GM19238 (cell line): ENCODE measurements around the gene MOB1A.

Experiments used
- DNase-seq: peaks from one replicate; pipeline ENCODE4 v3.0.0; 2011; ENCODE audit warnings: low spot score; ENCODE audit not compliant: insufficient read length

Gene MOB1A

DNA sequence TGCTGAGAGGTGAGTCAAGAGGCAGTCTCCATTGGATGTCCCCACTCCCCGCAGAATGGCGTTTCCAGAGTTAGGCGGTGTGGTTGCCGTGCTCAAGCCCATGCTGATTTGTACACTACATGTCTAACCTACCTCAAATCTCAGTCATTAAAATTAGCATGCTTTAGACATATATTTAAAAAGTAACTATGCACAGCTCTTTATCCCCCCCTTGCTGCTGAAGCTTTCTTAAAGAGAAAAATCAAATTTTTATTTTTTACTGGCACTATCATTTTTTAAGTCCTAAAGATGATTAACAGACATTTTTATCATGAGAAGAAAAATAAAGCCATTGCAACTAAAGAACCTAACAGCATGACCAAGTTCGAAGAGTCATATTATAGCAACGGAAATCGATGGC is 73.8 kb downstream of the MOB1A start:
- no peak for DNase-seq

DNA sequence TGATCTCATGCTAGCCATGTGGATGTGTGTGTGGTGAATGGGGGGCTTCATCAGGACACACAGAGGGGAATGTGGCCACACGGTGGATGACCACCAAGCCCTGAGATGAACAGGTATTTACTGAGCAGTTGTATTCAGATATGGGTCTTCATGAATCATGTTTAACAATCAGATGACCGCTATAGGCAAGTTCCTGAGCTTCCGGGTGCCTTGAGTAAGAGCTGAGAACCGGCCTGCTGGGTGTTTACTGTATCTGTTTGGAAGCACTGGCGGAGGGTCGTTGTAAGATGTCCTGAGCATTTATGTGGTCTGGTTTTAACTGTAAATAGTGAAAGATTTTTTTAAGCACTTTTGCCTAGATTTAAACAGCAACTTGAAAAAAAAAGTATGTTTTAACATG is 74.9 kb downstream of the MOB1A start:
- no peak for DNase-seq
